Neural cell (in vitro differentiated cells): ENCODE data around the gene CDKAL1. TPM values are rescaled to one million over a fixed set of nuclear protein-coding genes. Genes with fewer than 3 reads are reported as not detected.
"Not testable (repeated sequence)": the region's sequence is repeated elsewhere in the genome, so short reads cannot be mapped to it uniquely, and the experiment has no call there.

Source experiments
- H2AFZ ChIP-seq: fragments of 200-600, 300-800 bp; sonication (generic), shearing (Covaris generic); 2 replicates; pipeline ENCODE4 v1.6.0; 2014; ENCODE audit warnings: low read depth, mild to moderate bottlenecking, antibody characterized with exemption, low read length, moderate library complexity
- H3F3A ChIP-seq: fragments of 200-600 bp; shearing (Covaris generic); 2 replicates; pipeline ENCODE4 v1.6.1; 2016; ENCODE audit warnings: mild to moderate bottlenecking, moderate library complexity, mixed read lengths, antibody characterized with exemption, low read length; ENCODE audit not compliant: insufficient read depth, poor library complexity, severe bottlenecking
- H3K27ac ChIP-seq: fragments of 200-600, 300-800 bp; sonication (generic), shearing (Covaris generic); 2 replicates; pipeline ENCODE4 v1.5.1; 2014; ENCODE audit warnings: mild to moderate bottlenecking, low read length, moderate library complexity
- H3K27me3 ChIP-seq: fragments of 300-800, 200-600 bp; sonication (generic), shearing (Covaris generic); 2 replicates; pipeline ENCODE4 v1.6.0; 2014; ENCODE audit warnings: mild to moderate bottlenecking, low read depth, low read length, moderate library complexity; ENCODE audit not compliant: insufficient read depth
- H3K36me3 ChIP-seq: fragments of 300-800, 200-600 bp; sonication (generic), shearing (Covaris generic); 2 replicates; pipeline ENCODE4 v1.5.1; 2014; ENCODE audit warnings: mild to moderate bottlenecking, antibody characterized with exemption, low read length, moderate library complexity; ENCODE audit not compliant: insufficient read depth
- H3K4me2 ChIP-seq: fragments of 300-800, 200-600 bp; sonication (generic), shearing (Covaris generic); 2 replicates; pipeline ENCODE4 v1.6.0; 2014; ENCODE audit warnings: mild to moderate bottlenecking, low read length
- H3K4me3 ChIP-seq: fragments of 300-800, 200-600 bp; sonication (generic), shearing (Covaris generic); 2 replicates; pipeline ENCODE4 v1.5.1; 2014; ENCODE audit warnings: mild to moderate bottlenecking, low read length, moderate library complexity
- H3K79me2 ChIP-seq: fragments of 200-600 bp; shearing (Covaris generic); replicated peaks from 2 replicates; pipeline ENCODE4 v1.6.0; 2014; ENCODE audit warnings: mild to moderate bottlenecking, low read length, moderate library complexity; ENCODE audit not compliant: insufficient read depth
- H3K9ac ChIP-seq: fragments of 300-800, 200-600 bp; sonication (generic), shearing (Covaris generic); 2 replicates; pipeline ENCODE4 v1.6.1; 2016; ENCODE audit warnings: mild to moderate bottlenecking, low read length, mixed read lengths
- H3K9me2 ChIP-seq: fragments of 200-600 bp; shearing (Covaris generic); 2 replicates; pipeline ENCODE4 v1.6.1; 2016; ENCODE audit warnings: mild to moderate bottlenecking, low read length, mixed read lengths; ENCODE audit not compliant: insufficient read depth
- H3K9me3 ChIP-seq: fragments of 200-600, 300-800 bp; sonication (generic), shearing (Covaris generic); 2 replicates; pipeline ENCODE4 v1.6.1; 2016; ENCODE audit warnings: mild to moderate bottlenecking, mixed run types, low read length, moderate library complexity, mixed read lengths
- H4K20me1 ChIP-seq: fragments of 200-600 bp; shearing (Covaris generic); 2 replicates; pipeline ENCODE4 v1.6.1; 2016; ENCODE audit warnings: mild to moderate bottlenecking, mixed run types; ENCODE audit not compliant: insufficient read depth
- EP300 ChIP-seq: fragments of 450-650 bp; conservative IDR thresholded peaks from 2 replicates; pipeline ENCODE4 v1.6.1; 2014; ENCODE audit warnings: antibody characterized with exemption, mild to moderate bottlenecking, moderate library complexity; ENCODE audit not compliant: poor library complexity, severe bottlenecking
- EZH2 ChIP-seq: fragments of 200-600, 300-800 bp; shearing (Covaris generic), sonication (generic); IDR thresholded peaks from 2 replicates; pipeline ENCODE4 v1.6.1; 2014; ENCODE audit warnings: antibody characterized with exemption, low read length, borderline replicate concordance, mild to moderate bottlenecking; ENCODE audit not compliant: insufficient read depth, poor library complexity, severe bottlenecking
- MXI1 ChIP-seq: fragments of 450-650 bp; conservative IDR thresholded peaks from 2 replicates; pipeline ENCODE4 v1.6.1; 2014; ENCODE audit warnings: antibody characterized with exemption, mild to moderate bottlenecking; ENCODE audit not compliant: poor library complexity, severe bottlenecking
- POLR2AphosphoS5 ChIP-seq: IDR thresholded peaks from 2 replicates; pipeline ENCODE4 v1.6.1; 2012
- RAD21 ChIP-seq: fragments of 450-650 bp; conservative IDR thresholded peaks from 2 replicates; pipeline ENCODE4 v1.6.1; 2014; ENCODE audit warnings: antibody characterized with exemption, mild to moderate bottlenecking, moderate library complexity
- SMC3 ChIP-seq: fragments of 450-650 bp; conservative IDR thresholded peaks from 2 replicates; pipeline ENCODE4 v1.6.1; 2014; ENCODE audit warnings: antibody characterized with exemption, mild to moderate bottlenecking, moderate library complexity; ENCODE audit not compliant: poor library complexity
- TAF1 ChIP-seq: IDR thresholded peaks from 2 replicates; pipeline ENCODE4 v1.6.1; 2012; ENCODE audit warnings: low read depth
- polyA plus RNA-seq: library from polyadenylated mRNA; depleted of rRNA; stranded (reverse); fragments of >200 nt; gene quantifications from 2 replicates; pipeline ENCODE4 v1.2.3, GENCODE V29; 2014
- TF ChIP-seq, protein P1 (sequence below): fragments of 450-650 bp; IDR thresholded peaks from 2 replicates; pipeline ENCODE4 v1.5.1; 2014; ENCODE audit warnings: antibody characterized with exemption, mild to moderate bottlenecking, moderate library complexity; ENCODE audit not compliant: poor library complexity, severe bottlenecking
- TF ChIP-seq, protein P2 (sequence below): IDR thresholded peaks from 2 replicates; pipeline ENCODE4 v1.6.1; 2012; ENCODE audit warnings: borderline replicate concordance

CDKAL1 gene
- polyA plus RNA-seq, 1 donor from 2014 or later = 10.7 TPM

DNA sequence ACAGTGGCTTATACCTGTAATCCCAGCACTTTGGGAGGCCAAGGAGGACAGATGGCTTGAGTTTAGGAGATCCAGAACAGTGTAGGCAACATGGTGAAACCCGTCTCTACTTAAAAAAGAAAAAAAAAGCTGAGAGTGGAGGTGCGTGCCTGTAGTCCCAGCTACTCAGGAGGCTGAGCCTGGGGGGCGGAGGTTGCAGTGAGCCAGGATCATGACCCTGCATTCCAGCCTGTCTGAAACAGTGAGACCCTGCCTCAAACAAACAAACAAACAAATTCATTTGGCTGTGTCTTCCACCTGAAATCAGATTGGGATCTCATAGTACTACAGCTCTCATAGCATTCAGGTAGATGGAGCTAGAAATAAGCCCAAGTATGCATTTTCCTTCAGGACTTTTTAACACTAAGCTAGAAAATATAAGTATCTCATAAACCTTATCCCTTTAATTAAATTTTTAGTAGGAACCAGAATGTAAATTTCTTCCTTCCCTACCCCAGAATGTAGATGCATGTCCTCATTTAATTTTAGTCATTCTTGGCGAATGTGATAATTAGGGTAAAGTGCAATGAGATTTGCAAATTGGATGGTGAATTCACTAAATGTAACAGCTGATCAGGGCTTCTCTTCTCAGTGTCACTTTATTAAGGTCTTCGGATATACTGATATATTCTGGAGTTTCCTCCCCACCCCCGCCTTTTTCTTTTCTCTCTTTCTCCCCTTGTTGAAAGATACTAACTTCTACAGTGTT lies 190.4 kb downstream of the CDKAL1 start:
- Histone ChIP-seq H3K27ac (no peak overlapping the region), H3K9me3 (no peaks in the 10 kb centered on the region), H3K9me2 (no peaks in the 10 kb centered on the region), H3K4me3 (no peak overlapping the region), H4K20me1 (no peaks in the 10 kb centered on the region), H2AFZ (no peak overlapping the region), H3K79me2 (no peaks in the 10 kb centered on the region), H3K36me3 (no peaks in the 10 kb centered on the region), H3K9ac (no peak overlapping the region), H3K27me3 (no peaks in the 10 kb centered on the region), H3F3A (no peaks in the 10 kb centered on the region), H3K4me2 (no peak overlapping the region)
- no peak for TF ChIP-seq EP300

DNA sequence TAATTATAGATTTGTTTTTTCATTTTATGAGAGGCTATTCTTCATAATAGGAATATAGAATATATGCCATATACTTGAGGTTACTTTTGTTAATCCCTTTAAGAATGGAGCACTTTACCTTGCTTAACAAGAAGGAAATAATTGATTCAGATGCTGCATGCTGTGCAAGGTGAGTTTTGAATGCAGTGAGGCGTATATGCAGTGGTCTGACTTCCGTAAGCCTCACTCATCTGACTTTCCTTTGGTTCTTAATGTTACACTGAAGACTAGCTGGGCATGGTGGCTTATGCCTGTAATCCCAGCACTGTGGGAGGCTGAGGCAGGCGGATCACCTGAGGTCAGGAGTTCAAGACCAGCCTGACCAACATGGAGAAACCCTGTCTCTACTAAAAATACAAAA lies 191.0 kb downstream of the CDKAL1 start:
- H3K9ac ChIP-seq, H2AFZ ChIP-seq, H3K9me2 ChIP-seq, H3K27me3 ChIP-seq, H3K36me3 ChIP-seq, H3K4me3 ChIP-seq, H3K79me2 ChIP-seq, H3K27ac ChIP-seq, H3F3A ChIP-seq, H3K9me3 ChIP-seq, H3K4me2 ChIP-seq, H4K20me1 ChIP-seq: not testable (repeated sequence)

DNA sequence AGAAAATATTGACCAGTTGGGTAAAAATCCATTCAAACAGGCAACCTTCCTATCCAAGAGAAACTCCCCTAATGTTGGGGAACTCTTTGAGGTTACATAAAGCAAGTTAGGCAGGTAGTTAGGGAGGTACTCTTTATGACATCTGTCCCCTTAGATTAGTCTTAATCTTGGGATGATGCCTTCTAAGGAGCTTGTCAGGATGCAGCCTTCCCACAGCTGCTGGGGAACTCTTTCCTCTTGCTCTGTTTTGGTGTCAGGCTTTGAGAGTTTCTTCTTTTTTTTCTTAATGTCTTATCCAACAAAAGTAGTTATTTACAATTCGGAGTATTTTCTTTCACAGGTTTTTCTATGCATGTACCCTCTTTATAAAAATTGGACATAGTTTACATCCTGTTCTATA lies 194.8 kb downstream of the CDKAL1 start:
- H3K4me2 ChIP-seq = no peak overlapping the region
- TF ChIP-seq RAD21 (no peak), EP300 (no peak), TAF1 (no peak), MXI1 (no peak), EZH2 (no peak), SMC3 (no peak), POLR2AphosphoS5 (no peak)
- TF ChIP-seq, protein P1, sequence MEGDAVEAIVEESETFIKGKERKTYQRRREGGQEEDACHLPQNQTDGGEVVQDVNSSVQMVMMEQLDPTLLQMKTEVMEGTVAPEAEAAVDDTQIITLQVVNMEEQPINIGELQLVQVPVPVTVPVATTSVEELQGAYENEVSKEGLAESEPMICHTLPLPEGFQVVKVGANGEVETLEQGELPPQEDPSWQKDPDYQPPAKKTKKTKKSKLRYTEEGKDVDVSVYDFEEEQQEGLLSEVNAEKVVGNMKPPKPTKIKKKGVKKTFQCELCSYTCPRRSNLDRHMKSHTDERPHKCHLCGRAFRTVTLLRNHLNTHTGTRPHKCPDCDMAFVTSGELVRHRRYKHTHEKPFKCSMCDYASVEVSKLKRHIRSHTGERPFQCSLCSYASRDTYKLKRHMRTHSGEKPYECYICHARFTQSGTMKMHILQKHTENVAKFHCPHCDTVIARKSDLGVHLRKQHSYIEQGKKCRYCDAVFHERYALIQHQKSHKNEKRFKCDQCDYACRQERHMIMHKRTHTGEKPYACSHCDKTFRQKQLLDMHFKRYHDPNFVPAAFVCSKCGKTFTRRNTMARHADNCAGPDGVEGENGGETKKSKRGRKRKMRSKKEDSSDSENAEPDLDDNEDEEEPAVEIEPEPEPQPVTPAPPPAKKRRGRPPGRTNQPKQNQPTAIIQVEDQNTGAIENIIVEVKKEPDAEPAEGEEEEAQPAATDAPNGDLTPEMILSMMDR = no peak
- TF ChIP-seq, protein P2, sequence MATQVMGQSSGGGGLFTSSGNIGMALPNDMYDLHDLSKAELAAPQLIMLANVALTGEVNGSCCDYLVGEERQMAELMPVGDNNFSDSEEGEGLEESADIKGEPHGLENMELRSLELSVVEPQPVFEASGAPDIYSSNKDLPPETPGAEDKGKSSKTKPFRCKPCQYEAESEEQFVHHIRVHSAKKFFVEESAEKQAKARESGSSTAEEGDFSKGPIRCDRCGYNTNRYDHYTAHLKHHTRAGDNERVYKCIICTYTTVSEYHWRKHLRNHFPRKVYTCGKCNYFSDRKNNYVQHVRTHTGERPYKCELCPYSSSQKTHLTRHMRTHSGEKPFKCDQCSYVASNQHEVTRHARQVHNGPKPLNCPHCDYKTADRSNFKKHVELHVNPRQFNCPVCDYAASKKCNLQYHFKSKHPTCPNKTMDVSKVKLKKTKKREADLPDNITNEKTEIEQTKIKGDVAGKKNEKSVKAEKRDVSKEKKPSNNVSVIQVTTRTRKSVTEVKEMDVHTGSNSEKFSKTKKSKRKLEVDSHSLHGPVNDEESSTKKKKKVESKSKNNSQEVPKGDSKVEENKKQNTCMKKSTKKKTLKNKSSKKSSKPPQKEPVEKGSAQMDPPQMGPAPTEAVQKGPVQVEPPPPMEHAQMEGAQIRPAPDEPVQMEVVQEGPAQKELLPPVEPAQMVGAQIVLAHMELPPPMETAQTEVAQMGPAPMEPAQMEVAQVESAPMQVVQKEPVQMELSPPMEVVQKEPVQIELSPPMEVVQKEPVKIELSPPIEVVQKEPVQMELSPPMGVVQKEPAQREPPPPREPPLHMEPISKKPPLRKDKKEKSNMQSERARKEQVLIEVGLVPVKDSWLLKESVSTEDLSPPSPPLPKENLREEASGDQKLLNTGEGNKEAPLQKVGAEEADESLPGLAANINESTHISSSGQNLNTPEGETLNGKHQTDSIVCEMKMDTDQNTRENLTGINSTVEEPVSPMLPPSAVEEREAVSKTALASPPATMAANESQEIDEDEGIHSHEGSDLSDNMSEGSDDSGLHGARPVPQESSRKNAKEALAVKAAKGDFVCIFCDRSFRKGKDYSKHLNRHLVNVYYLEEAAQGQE = no peak

DNA sequence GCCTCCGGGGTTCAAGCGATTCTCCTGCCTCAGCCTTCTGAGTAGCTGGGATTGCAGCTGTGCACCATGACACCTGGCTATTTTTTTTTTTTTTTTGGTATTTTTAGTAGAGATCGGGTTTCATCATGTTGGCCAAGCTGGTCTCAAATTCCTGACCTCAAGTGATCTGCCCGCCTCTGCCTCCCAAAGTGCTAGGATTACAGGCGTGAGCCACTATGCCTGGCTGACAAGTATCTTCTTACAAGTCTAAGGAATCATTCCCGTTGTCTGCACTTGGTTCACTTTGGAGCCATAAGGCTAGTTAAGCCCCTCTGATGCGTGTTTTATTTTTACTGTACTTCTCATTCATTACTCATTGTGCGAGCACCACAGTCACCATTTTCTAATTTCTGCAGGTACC lies 198.1 kb downstream of the CDKAL1 start:
- H4K20me1 ChIP-seq, H3K4me3 ChIP-seq, H3K9me3 ChIP-seq, H3F3A ChIP-seq, H2AFZ ChIP-seq, H3K36me3 ChIP-seq, H3K4me2 ChIP-seq, H3K79me2 ChIP-seq, H3K9ac ChIP-seq, H3K9me2 ChIP-seq, H3K27ac ChIP-seq, H3K27me3 ChIP-seq: not testable (repeated sequence)

More for the DNA sequence above, 194.8 kb downstream of the CDKAL1 start:
- Histone ChIP-seq H3K9me3 (no peaks in the 10 kb centered on the region), H3K9ac (no peak overlapping the region), H3F3A (no peaks in the 10 kb centered on the region), H2AFZ (no peak overlapping the region), H4K20me1 (no peaks in the 10 kb centered on the region), H3K79me2 (no peaks in the 10 kb centered on the region), H3K36me3 (no peaks in the 10 kb centered on the region), H3K4me3 (no peak overlapping the region), H3K27me3 (no peaks in the 10 kb centered on the region), H3K9me2 (no peaks in the 10 kb centered on the region), H3K27ac (no peak overlapping the region)
